ENCODE data around the gene ZMIZ1. TPM values are rescaled to one million over a fixed set of nuclear protein-coding genes. Genes with fewer than 3 reads are reported as not detected.

Gene ZMIZ1
- total RNA-seq, 5 donors from 2014 or later (not counting 1 experiment from before 2014, with no cell fraction given) = 16.8 to 27.1 (median 21.2) TPM

DNA sequence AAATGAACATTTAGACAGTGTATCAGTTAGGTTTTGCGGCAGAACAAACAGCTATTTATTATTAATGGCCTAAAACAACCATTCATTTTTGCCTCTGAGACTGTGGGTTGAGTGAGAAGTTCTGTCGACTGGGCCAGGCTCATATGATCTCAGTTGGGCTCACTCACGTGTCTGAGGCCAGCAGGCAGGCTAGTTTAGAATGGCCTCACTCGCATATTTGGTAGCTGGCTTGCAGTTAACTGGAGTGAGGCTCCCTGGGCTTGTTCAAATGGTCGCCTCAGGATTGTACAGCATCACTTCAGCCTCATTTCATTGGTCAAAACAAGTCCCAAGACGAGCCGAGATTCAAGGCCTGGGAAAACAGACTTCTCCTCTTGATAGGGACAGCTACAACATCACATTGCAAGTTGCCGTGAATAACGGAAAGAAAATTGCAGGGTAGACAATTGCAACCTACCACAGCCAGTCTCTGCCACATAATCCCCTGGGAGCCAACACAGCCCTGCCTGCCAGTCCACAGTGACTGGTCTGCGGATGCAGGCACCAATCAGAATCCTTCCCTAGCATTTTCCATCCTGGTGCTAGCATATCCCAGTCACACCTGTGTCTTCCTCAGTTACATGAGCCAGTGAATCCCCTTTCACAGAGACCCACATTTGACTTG is 255.4 kb downstream of the ZMIZ1 start:
- Histone ChIP-seq H3K4me3 (ENCODE audit: control insufficient read depth in 1 of 2, extremely low read depth in 1 of 2, low read length in 1 of 2) (no peak overlapping the region), H3K27ac (ENCODE audit: low read length) (peak overlapping the region; percentile 65), H3K9me3 (no peaks in the 10 kb centered on the region), H3K4me1 (ENCODE audit: control insufficient read depth in 1 of 2, extremely low read depth in 1 of 2, insufficient read depth in 2 of 2, low read length in 2 of 2) (peaks cover 26 to 67% of the 10 kb centered on the region in 2 experiments), H3K36me3 (ENCODE audit: control insufficient read depth in 2 of 2, extremely low read depth in 1 of 2, insufficient read depth in 1 of 2, low read length in 1 of 2) (no peaks in the 10 kb centered on the region), H3K27me3 (replicated peaks in 1 of 2; ENCODE audit: control insufficient read depth in 2 of 2, extremely low read depth in 1 of 2, insufficient read depth in 2 of 2, low read length in 1 of 2) (no peaks in the 10 kb centered on the region)
- 95% methylated on average over 8 of the region's 10 CpGs for WGBS (ENCODE audit: insufficient coverage)
- H3K9me3 Mint-ChIP-seq = no peaks in the 10 kb centered on the region
- no peak for ATAC-seq (replicated peaks in 1 of 4)
- no peak overlapping the region for H3K4me3 Mint-ChIP-seq
- DNase-seq = no peak
- CTCF ChIA-PET = interaction anchor here in 1 of 2 donors (0.8 to 1.7 kb wide), 4 partner anchors 17 to 1278 kb away, joined by 3 to 5 read pairs (median 3); no protein-coding TSS in a partner anchor
- POLR2A ChIA-PET = interaction anchor here in 1 of 2 donors (0.7 kb wide), 1 partner anchor 1174 kb away, joined by 3 read pairs; no protein-coding TSS in a partner anchor
- H3K27me3 Mint-ChIP-seq = no peaks in the 10 kb centered on the region
- H3K36me3 Mint-ChIP-seq = no peaks in the 10 kb centered on the region
- peak overlapping the region in 1 of 2 donors; percentile 33 for H3K27ac Mint-ChIP-seq
- peaks cover 50 to 60% (median 59%) of the 10 kb centered on the region in 3 donors for H3K4me1 Mint-ChIP-seq

DNA sequence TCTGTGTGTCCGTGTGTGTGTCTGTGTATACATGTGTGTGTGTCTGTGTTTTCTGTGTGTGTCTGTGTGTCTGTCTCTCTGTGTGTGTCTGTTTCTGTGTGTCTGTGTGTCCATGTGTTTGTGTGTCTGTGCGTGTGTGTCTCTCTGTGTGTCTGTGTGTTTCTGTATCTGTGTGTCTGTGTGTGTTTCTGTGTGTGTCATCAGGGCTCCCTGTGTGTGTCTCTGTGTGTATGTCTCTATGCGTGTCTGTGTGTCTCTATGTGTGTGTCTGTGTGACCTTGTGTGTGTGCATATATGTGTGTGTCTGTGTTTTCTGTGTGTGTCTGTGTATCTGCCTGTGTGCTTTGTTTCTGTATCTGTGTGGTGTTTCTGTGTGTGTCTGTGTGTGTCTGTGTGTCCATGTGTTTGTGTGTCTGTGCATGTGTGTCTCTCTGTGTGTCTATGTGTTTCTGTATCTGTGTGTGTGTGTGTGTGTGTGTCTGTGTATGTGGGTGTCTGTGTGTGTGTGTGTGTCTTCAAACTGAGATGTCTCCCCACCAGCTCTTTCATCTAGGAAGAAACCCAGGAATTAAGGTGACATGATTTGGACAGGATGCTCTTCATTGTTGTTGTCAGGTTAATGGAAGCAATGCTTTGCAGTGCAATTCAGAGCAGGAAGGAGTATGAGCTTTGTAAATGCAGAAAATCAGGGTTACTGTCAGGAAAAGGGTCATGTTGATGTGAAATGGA is 257.8 kb downstream of the ZMIZ1 start:
- no peaks in the 10 kb centered on the region for H3K27me3 Mint-ChIP-seq
- H3K4me1 ChIP-seq (ENCODE audit: control insufficient read depth in 1 of 2, extremely low read depth in 1 of 2, insufficient read depth in 2 of 2, low read length in 2 of 2) = peaks cover 27 to 49% of the 10 kb centered on the region in 2 experiments
- 100% methylated on average over 3 of the region's 3 CpGs for WGBS (ENCODE audit: insufficient coverage)

DNA sequence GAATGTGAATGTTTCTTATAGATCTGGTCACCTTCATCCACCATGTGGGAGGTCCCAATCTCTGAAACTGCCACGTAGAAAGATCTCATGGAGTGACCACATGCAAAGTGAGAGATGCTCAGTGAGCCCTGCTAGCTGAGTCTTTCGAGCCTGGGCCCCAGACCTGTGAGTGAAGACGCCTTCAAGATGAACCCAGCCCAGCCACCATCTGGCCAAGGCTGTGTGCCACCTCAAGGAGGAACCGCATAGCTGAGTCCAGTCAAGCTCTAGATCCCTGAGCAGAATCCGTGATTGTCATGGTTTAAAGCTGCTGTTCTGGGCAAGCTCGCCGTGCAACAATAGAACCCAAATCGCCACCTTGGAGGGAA is 258.3 kb downstream of the ZMIZ1 start:
- CTCF ChIA-PET = no interaction called here
- no peak overlapping the region for H3K27ac Mint-ChIP-seq

More for the DNA sequence above, 257.8 kb downstream of the ZMIZ1 start:
- Histone ChIP-seq H3K36me3 (ENCODE audit: control insufficient read depth in 2 of 2, extremely low read depth in 1 of 2, insufficient read depth in 1 of 2, low read length in 1 of 2) (no peaks in the 10 kb centered on the region), H3K27me3 (replicated peaks in 1 of 2; ENCODE audit: control insufficient read depth in 2 of 2, extremely low read depth in 1 of 2, insufficient read depth in 2 of 2, low read length in 1 of 2) (no peaks in the 10 kb centered on the region), H3K9me3 (no peaks in the 10 kb centered on the region), H3K27ac (ENCODE audit: low read length) (no peak overlapping the region), H3K4me3 (ENCODE audit: control insufficient read depth in 1 of 2, extremely low read depth in 1 of 2, low read length in 1 of 2) (no peak overlapping the region)
- POLR2A ChIA-PET = no interaction called here
- Mint-ChIP-seq H3K4me3 (no peak overlapping the region), H3K4me1 (peaks cover 35 to 51% (median 45%) of the 10 kb centered on the region in 3 donors), H3K27ac (no peak overlapping the region), H3K36me3 (no peaks in the 10 kb centered on the region), H3K9me3 (no peaks in the 10 kb centered on the region)
- CTCF ChIA-PET = no interaction called here
- ATAC-seq (replicated peaks in 1 of 4) (no peak), DNase-seq (no peak)

DNA sequence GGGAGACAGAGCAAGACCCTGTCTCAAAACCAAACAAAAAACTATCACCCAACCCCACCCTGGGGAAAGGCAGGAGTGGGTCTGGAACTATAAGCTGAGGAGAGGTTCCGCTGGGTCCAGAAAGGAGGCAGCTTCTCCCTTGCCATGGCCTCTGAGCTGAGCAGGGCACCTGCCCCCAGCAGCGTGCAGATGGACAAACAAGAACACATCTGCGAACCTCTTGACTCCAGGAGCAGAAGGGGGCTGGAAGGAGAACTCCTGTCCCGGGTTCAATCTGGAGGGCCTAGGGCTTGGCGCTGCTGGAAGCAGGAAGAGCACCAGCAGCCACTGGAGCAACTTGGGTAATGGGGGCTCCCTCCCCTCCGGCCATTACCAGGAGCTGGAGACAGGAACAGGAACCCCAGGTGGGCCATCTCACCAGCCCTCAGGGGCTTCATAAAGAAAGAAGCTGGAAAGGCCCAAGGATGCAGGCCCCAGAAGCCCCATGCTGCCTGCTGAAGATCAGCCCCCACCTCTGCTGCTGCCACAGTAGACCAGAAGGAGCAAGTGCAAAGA is 259.5 kb downstream of the ZMIZ1 start:
- no peak overlapping the region for H3K4me3 ChIP-seq (ENCODE audit: control insufficient read depth in 1 of 2, extremely low read depth in 1 of 2, low read length in 1 of 2)
- H3K27me3 Mint-ChIP-seq = no peaks in the 10 kb centered on the region
- H3K27me3 ChIP-seq (replicated peaks in 1 of 2; ENCODE audit: control insufficient read depth in 2 of 2, extremely low read depth in 1 of 2, insufficient read depth in 2 of 2, low read length in 1 of 2) = no peaks in the 10 kb centered on the region
- H3K27ac Mint-ChIP-seq = no peak overlapping the region
- H3K36me3 ChIP-seq (ENCODE audit: control insufficient read depth in 2 of 2, extremely low read depth in 1 of 2, insufficient read depth in 1 of 2, low read length in 1 of 2) = no peaks in the 10 kb centered on the region
- ChIA-PET CTCF (interaction anchor here in 1 of 2 donors (0.7 kb wide), 1 partner anchor 18 kb away, joined by 3 read pairs; no protein-coding TSS in a partner anchor), POLR2A (interaction anchor here in 1 of 2 donors (0.7 kb wide), 1 partner anchor 51 kb away, joined by 3 read pairs; no protein-coding TSS in a partner anchor)
- H3K9me3 Mint-ChIP-seq = no peaks in the 10 kb centered on the region
- H3K36me3 Mint-ChIP-seq = no peaks in the 10 kb centered on the region
- H3K4me3 Mint-ChIP-seq = no peak overlapping the region
- no peak for ATAC-seq (replicated peaks in 1 of 4)
- H3K9me3 ChIP-seq = no peaks in the 10 kb centered on the region
- H3K4me1 ChIP-seq (ENCODE audit: control insufficient read depth in 1 of 2, extremely low read depth in 1 of 2, insufficient read depth in 2 of 2, low read length in 2 of 2) = peaks cover 19 to 40% of the 10 kb centered on the region in 2 experiments
- no peak overlapping the region for H3K27ac ChIP-seq (ENCODE audit: low read length)
- 83% methylated on average over 5 of the region's 6 CpGs for WGBS (ENCODE audit: insufficient coverage)
- H3K4me1 Mint-ChIP-seq = peaks cover 24 to 43% (median 34%) of the 10 kb centered on the region in 3 donors
- no peak for DNase-seq

More for the DNA sequence above, 258.3 kb downstream of the ZMIZ1 start:
- Mint-ChIP-seq H3K27me3 (no peaks in the 10 kb centered on the region), H3K9me3 (no peaks in the 10 kb centered on the region), H3K4me1 (peaks cover 35 to 51% (median 45%) of the 10 kb centered on the region in 3 donors), H3K4me3 (no peak overlapping the region), H3K36me3 (no peaks in the 10 kb centered on the region)
- Histone ChIP-seq H3K27ac (ENCODE audit: low read length) (no peak overlapping the region), H3K9me3 (no peaks in the 10 kb centered on the region), H3K36me3 (ENCODE audit: control insufficient read depth in 2 of 2, extremely low read depth in 1 of 2, insufficient read depth in 1 of 2, low read length in 1 of 2) (no peaks in the 10 kb centered on the region), H3K27me3 (replicated peaks in 1 of 2; ENCODE audit: control insufficient read depth in 2 of 2, extremely low read depth in 1 of 2, insufficient read depth in 2 of 2, low read length in 1 of 2) (no peaks in the 10 kb centered on the region), H3K4me3 (ENCODE audit: control insufficient read depth in 1 of 2, extremely low read depth in 1 of 2, low read length in 1 of 2) (no peak overlapping the region), H3K4me1 (ENCODE audit: control insufficient read depth in 1 of 2, extremely low read depth in 1 of 2, insufficient read depth in 2 of 2, low read length in 2 of 2) (peaks cover 26 to 49% of the 10 kb centered on the region in 2 experiments)
- ATAC-seq (replicated peaks in 1 of 4) = no peak
- no peak for DNase-seq
- WGBS (ENCODE audit: insufficient coverage) = 96% methylated on average over 7 of the region's 8 CpGs
- POLR2A ChIA-PET = no interaction called here

DNA sequence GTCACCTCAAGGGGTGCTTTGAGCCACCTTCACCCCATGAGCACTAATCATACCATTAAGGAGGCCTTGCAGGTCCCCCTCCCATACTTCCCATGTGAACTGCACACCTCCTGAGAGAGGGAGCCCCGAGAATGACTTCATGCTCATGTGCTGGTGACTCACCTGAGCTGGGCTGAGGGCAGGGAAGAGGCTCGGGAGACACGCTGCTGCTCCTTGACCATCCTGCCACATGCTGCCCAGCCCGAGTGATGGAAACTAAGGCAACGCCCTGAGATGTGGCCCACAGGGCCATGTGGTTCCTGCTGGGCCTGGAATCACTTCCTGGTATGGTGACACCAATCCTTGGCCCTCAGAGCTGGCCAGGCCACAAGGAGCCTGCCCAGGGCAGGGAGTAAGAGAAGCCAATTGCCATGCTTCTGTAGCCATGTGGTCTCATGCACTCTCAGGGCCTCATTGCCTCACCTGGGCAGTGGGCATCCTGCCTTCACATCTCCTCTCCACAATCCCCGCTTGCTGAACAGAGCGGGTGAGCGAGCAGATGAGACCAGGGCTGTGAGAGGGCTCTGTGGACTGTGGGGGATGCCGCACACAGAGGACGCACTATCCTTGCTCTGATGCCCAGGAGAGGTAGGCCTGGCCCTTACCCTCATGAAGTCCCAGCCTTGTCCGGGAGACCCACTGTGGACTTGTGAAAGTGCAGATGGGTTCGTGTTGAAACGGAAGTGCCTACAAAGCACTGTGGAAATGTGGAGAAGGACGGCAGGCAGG is 260.2 kb downstream of the ZMIZ1 start:
- no peak overlapping the region for H3K4me3 ChIP-seq (ENCODE audit: control insufficient read depth in 1 of 2, extremely low read depth in 1 of 2, low read length in 1 of 2)
- CTCF ChIA-PET = no interaction called here
- no peak overlapping the region for H3K27ac Mint-ChIP-seq

DNA sequence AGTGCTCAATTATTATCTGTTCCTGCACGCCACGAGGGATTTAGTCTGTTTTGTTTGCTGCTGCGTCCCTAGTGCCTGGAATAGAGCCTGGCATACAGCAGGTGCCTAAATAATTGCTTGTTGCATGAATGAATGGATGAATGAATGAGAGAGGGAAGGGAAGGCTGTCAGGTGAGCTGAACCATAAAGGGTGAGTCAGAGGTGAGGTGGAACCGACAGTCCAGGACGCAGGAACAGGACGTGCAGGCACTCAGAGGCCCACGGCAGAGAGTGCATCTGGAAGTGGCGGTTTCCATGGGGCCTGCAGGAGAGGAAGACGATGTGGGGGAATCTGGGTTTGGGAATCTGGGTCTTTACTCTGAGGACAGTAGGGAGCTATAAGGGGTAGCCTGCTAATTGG is 260.8 kb downstream of the ZMIZ1 start:
- Mint-ChIP-seq H3K27me3 (no peaks in the 10 kb centered on the region), H3K36me3 (no peaks in the 10 kb centered on the region), H3K9me3 (no peaks in the 10 kb centered on the region), H3K27ac (peak overlapping the region in 1 of 2 donors; percentile 56), H3K4me3 (no peak overlapping the region), H3K4me1 (peaks cover 13 to 35% (median 21%) of the 10 kb centered on the region in 3 donors)
- ChIA-PET CTCF (no interaction called here), POLR2A (interaction anchor here in 1 of 2 donors (0.8 kb wide), 1 partner anchor 11 kb away, joined by 3 read pairs; no protein-coding TSS in a partner anchor)
- 93% methylated on average over 9 of the region's 9 CpGs for WGBS (ENCODE audit: insufficient coverage)
- no peak for DNase-seq
- Histone ChIP-seq H3K4me1 (ENCODE audit: control insufficient read depth in 1 of 2, extremely low read depth in 1 of 2, insufficient read depth in 2 of 2, low read length in 2 of 2) (peaks cover 12 to 27% of the 10 kb centered on the region in 2 experiments), H3K27me3 (replicated peaks in 1 of 2; ENCODE audit: control insufficient read depth in 2 of 2, extremely low read depth in 1 of 2, insufficient read depth in 2 of 2, low read length in 1 of 2) (no peaks in the 10 kb centered on the region), H3K9me3 (no peaks in the 10 kb centered on the region), H3K36me3 (ENCODE audit: control insufficient read depth in 2 of 2, extremely low read depth in 1 of 2, insufficient read depth in 1 of 2, low read length in 1 of 2) (no peaks in the 10 kb centered on the region), H3K27ac (ENCODE audit: low read length) (no peak overlapping the region), H3K4me3 (ENCODE audit: control insufficient read depth in 1 of 2, extremely low read depth in 1 of 2, low read length in 1 of 2) (no peak overlapping the region)
- ATAC-seq (replicated peaks in 1 of 4) = no peak

More for the DNA sequence above, 260.2 kb downstream of the ZMIZ1 start:
- Mint-ChIP-seq H3K9me3 (no peaks in the 10 kb centered on the region), H3K36me3 (no peaks in the 10 kb centered on the region), H3K4me1 (peaks cover 18 to 39% (median 27%) of the 10 kb centered on the region in 3 donors), H3K4me3 (no peak overlapping the region), H3K27me3 (no peaks in the 10 kb centered on the region)
- 90% methylated on average over 10 of the region's 14 CpGs for WGBS (ENCODE audit: insufficient coverage)
- Histone ChIP-seq H3K36me3 (ENCODE audit: control insufficient read depth in 2 of 2, extremely low read depth in 1 of 2, insufficient read depth in 1 of 2, low read length in 1 of 2) (no peaks in the 10 kb centered on the region), H3K4me1 (ENCODE audit: control insufficient read depth in 1 of 2, extremely low read depth in 1 of 2, insufficient read depth in 2 of 2, low read length in 2 of 2) (peaks cover 12 to 33% of the 10 kb centered on the region in 2 experiments), H3K27me3 (replicated peaks in 1 of 2; ENCODE audit: control insufficient read depth in 2 of 2, extremely low read depth in 1 of 2, insufficient read depth in 2 of 2, low read length in 1 of 2) (no peaks in the 10 kb centered on the region), H3K9me3 (no peaks in the 10 kb centered on the region), H3K27ac (ENCODE audit: low read length) (no peak overlapping the region)
- no peak for ATAC-seq (replicated peaks in 1 of 4)
- POLR2A ChIA-PET = no interaction called here
- no peak for DNase-seq

Measured in T-cell (primary cell).